ENCODE data around the gene MBD3.
"Not testable (repeated sequence)": the region's sequence is repeated elsewhere in the genome, so short reads cannot be mapped to it uniquely, and the experiment has no call there.

The MBD3 gene

DNA sequence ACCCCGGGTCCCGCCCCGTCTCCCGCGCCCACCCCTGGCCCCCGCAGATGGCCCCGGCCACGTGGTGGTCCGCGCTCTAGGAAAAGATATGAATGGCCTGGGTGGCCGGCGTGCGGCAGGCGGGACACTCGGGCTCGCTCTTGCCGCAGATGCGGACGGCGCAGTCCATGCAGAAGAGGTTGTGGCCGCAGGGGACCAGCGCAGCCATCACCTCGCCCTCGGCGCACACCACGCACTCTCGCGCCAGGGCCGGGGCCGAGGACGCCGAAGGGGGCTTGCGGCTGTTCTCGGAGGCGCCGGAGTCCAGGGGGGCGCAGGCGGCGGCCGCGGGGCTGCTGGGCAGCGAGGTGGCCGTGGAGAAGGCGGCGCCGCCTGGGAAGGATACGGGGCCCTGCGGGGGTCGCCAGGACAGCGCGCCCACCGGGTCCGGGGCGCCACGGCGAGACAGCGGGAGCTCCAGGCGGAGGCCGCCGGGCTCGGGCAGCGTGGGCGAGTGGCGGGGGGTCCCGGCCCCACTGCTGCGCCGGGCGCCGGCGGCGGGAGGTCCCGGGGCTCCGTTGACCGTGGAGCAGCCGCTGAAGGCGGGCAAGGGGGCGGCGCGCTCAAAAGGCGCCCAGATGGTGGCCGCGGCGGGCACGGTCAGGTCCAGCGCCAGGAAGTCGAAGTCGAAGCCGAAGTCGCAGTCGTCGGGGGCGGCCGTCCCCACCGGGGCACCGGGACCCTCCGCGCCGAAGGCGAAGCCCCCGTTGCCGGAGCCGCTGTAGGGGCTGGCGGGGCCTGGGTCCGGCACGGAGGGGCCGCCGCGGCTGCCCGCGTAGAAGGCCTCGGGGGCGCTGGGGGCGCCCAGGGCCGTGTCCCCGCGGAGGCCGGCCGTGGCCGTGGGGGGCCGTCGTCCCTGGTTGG lies 36.9 kb downstream of the MBD3 start:
- CTCF ChIA-PET: interaction anchor here (0.6 kb wide), 1 partner anchor 10 kb away, joined by 4 read pairs; no protein-coding TSS in a partner anchor
- TF ChIP-seq BHLHE40 (IDR thresholded peaks at IDR 0.05; ENCODE audit: borderline replicate concordance) (no peak), LEF1 (IDR thresholded peaks at IDR 0.05; ENCODE audit: borderline replicate concordance) (no peak), NFRKB (IDR thresholded peaks at IDR 0.05) (no peak), CTBP1 (IDR thresholded peaks at IDR 0.05; ENCODE audit: borderline replicate concordance) (no peak), FOXM1 (IDR thresholded peaks at IDR 0.05; ENCODE audit: borderline replicate concordance) (no peak), TARDBP (IDR thresholded peaks at IDR 0.05) (no peak), SP1 (IDR thresholded peaks at IDR 0.05) (no peak), HDGF (IDR thresholded peaks at IDR 0.05; ENCODE audit: borderline replicate concordance) (no peak), L3MBTL2 (conservative IDR thresholded peaks at IDR 0.05) (no peak), ELF4 (IDR thresholded peaks at IDR 0.05) (no peak)
- TF ChIP-seq, protein P1, sequence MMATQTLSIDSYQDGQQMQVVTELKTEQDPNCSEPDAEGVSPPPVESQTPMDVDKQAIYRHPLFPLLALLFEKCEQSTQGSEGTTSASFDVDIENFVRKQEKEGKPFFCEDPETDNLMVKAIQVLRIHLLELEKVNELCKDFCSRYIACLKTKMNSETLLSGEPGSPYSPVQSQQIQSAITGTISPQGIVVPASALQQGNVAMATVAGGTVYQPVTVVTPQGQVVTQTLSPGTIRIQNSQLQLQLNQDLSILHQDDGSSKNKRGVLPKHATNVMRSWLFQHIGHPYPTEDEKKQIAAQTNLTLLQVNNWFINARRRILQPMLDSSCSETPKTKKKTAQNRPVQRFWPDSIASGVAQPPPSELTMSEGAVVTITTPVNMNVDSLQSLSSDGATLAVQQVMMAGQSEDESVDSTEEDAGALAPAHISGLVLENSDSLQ (IDR thresholded peaks at IDR 0.05): no peak
- no peak for DNase-seq (ENCODE audit: extremely low spot score)
- POLR2A ChIA-PET: no interaction called here

DNA sequence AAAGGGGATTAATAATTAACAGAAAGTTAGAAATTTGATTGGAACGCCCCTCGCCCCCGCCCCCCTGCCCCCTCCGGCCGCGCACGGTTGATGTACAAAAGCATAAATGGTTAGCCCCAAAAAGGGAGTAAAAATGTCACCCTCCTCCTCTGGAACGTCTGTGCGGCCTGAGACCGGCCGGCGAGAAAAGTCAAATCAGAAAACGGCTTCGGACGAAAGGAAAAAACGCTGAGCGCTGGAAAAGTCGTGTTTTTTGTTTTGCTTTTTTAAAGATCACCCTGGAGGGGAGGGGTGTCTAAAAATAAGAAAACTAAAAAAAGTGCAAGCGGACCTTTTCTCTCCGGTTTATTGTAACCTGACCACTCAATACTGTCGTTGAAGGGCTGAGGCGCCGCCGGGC lies 37.7 kb downstream of the MBD3 start:
- TF ChIP-seq LEF1 (IDR thresholded peaks at IDR 0.05; ENCODE audit: borderline replicate concordance) (no peak), BHLHE40 (IDR thresholded peaks at IDR 0.05; ENCODE audit: borderline replicate concordance) (no peak), CTBP1 (IDR thresholded peaks at IDR 0.05; ENCODE audit: borderline replicate concordance) (no peak), FOXA1 (IDR thresholded peaks at IDR 0.05) (no peak), FOXM1 (IDR thresholded peaks at IDR 0.05; ENCODE audit: borderline replicate concordance) (no peak), SP1 (IDR thresholded peaks at IDR 0.05) (no peak), L3MBTL2 (conservative IDR thresholded peaks at IDR 0.05) (no peak), HDGF (IDR thresholded peaks at IDR 0.05; ENCODE audit: borderline replicate concordance) (no peak)
- TF ChIP-seq, protein P1 (IDR thresholded peaks at IDR 0.05): no peak
- POLR2A ChIA-PET: no interaction called here
- DNase-seq (ENCODE audit: extremely low spot score): no peak
- CTCF ChIA-PET: interaction anchor here (0.6 kb wide), 1 partner anchor 9 kb away, joined by 4 read pairs; no protein-coding TSS in a partner anchor

DNA sequence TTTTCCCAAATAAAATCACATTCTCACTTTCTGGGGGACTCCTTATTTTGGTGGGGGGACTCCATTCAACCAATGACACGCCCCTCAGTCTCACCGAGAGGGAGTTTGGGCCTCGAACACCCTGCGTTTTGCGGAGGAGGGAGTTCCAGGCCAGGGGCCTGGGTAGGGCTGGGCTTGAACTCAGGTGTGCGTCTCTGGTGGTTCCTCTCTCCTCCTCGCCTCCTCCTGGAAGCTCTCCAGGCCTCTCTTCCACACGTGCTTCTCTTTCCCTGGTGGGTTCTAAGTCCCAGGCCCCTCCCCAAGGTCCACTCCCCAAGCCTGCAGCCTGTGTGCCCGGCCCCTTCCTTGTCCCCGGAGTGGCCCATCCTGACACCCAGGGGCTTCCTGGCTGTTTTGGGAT lies 39.2 kb downstream of the MBD3 start:
- DNase-seq (ENCODE audit: extremely low spot score): no peak
- ChIA-PET CTCF (no interaction called here), POLR2A (interaction anchor here (1.1 kb wide), 1 partner anchor 34 kb away, joined by 3 read pairs; no protein-coding TSS in a partner anchor)
- TF ChIP-seq SP1 (IDR thresholded peaks at IDR 0.05) (no peak), NFRKB (IDR thresholded peaks at IDR 0.05) (no peak), BHLHE40 (IDR thresholded peaks at IDR 0.05; ENCODE audit: borderline replicate concordance) (no peak), TARDBP (IDR thresholded peaks at IDR 0.05) (no peak), CTBP1 (IDR thresholded peaks at IDR 0.05; ENCODE audit: borderline replicate concordance) (no peak)

DNA sequence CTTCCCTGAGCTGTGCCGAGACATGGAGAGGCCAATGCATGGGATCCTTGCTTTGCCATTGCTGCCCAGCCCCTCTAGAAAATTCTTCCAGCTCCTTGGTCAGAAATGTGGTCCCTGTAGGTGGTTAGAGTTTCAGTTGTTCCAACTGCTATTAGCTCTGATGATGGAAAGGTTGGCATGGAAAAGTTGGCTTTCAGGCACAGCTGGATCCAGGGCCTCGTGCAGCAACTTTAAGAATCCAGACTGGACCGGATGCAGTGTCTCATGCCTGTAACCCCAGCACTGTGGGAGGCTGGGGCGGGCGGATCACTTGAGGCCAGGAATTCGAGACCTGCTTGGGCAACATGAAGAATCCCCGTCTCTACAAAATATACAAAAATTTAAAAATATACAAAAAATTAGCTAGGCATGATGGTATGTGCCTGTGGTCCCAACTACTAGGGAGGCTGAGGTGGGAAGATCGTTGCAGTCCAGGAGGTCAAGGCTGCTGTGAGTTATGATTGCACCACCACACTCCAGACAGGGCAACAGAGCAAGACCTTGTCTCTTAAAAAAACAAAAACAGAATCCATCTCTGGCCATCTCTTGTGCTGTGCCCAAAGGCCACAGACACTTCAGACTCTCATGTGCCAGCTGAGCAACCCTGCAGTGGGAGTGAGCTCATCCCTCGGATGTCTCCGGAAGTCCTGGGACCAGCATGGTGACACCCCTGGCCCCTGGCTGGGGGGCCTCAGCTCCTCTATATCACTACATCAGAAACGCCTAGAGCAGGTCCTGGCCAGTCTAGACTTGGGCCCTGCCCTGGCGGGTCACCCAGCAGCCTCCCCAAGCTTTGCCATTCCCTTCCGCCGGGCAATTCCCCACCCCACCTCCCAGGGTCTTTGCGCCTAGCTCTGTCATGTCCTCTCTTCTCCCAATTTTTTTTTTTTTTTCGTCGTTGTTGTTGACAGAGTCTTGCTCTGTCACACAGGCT lies 41.3 kb downstream of the MBD3 start:
- no peak for TF ChIP-seq SUZ12 (IDR thresholded peaks at IDR 0.05)
- TF ChIP-seq FOXK2 (IDR thresholded peaks at IDR 0.05): no peak
- CTCF ChIA-PET: interaction anchor here (0.6 kb wide), 1 partner anchor 216 kb away, joined by 4 read pairs; no protein-coding TSS in a partner anchor
- DNase-seq (ENCODE audit: extremely low spot score): no peak
- POLR2A ChIA-PET: interaction anchor here (1.0 kb wide), 1 partner anchor 42 kb away, joined by 4 read pairs; no protein-coding TSS in a partner anchor

DNA sequence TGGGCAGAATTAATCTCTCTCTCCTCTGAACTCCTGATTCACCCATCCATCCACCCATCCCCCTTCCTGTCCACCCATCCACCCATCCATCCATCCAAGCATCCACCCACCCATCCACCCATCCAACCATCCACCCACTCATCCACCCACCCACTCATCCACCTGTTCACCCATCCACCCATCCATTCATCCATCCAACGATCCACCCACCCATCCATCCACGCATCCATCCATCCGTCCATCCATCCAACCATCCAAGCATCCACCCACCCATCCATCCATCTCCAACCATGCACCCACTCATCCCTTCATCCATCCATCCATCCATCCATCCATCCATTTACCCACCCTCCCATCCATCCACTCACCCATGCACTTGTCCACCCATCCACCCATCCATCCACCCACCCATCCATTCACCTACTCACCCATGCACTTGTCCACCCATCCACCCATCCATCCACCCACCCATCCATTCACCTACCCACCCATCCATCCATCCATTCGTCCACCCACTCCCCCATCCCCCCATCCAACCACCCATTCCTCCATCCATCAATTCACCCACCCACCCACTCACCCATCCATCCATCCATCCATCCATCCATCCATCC lies 43.2 kb downstream of the MBD3 start:
- ChIA-PET CTCF (no interaction called here), POLR2A (no interaction called here)
- no peak for DNase-seq (ENCODE audit: extremely low spot score)
- TF ChIP-seq TARDBP (IDR thresholded peaks at IDR 0.05): 0 out of 2 replicates have a peak, but pooled peaks have one; percentile 14
- TF ChIP-seq HDGF (IDR thresholded peaks at IDR 0.05; ENCODE audit: borderline replicate concordance): no peak

DNA sequence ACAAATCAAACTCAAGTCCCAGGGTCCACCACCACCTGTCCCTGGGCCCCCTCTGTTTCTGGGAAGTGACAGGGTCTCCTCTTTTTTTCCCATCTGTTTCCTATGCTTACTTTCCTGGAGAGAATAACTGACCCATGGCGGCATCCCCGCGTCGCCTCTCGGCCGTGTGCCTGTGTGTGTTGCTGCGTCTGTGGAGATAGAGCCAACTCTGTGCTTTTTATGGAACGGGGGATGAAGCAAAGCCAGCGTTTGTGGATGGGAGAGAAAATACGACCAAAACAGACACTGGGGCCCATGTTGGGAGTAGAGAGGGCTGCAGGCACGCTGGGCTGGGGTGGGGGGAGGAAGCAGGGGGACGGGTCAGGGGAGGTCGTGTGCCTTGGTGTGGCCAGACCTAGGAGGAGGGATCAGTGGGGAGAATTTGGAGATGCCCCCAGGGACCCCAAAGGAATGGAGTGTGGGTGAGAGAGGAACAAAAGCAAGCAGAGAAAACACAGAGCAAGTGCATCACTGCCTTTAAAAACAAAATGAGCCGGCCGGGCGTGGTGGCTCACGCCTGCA lies 52.2 kb downstream of the MBD3 start:
- CTCF ChIA-PET: no interaction called here
- POLR2A ChIA-PET: no interaction called here
- TF ChIP-seq L3MBTL2 (conservative IDR thresholded peaks at IDR 0.05) (no peak), HDGF (IDR thresholded peaks at IDR 0.05; ENCODE audit: borderline replicate concordance) (no peak), ZNF384 (IDR thresholded peaks at IDR 0.05) (no peak), NFRKB (IDR thresholded peaks at IDR 0.05) (no peak), ARNT (IDR thresholded peaks at IDR 0.05) (no peak), SP1 (IDR thresholded peaks at IDR 0.05) (no peak), FOXA1 (IDR thresholded peaks at IDR 0.05) (no peak), FOXM1 (IDR thresholded peaks at IDR 0.05; ENCODE audit: borderline replicate concordance) (no peak)
- no peak for DNase-seq (ENCODE audit: extremely low spot score)

DNA sequence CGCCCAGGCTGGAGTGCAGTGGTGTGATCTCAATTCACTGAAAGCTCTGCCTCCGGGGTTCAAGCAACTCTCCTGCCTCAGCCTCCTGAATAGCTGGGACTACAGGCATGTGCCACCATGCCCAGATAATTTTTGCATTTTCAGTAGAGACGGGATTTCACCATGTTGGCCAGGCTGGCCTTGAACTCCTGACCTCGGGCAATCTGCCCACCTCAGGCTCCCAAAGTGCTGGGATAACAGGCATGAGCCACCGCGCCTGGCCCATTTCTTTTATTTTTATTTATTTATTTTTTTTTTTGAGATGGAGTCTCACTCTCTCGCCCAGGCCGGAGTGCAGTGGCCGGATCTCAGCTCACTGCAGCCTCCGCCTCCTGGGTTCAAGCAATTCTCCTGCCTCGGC lies 52.9 kb downstream of the MBD3 start:
- CTCF ChIA-PET, POLR2A ChIA-PET: not testable (repeated sequence)

More for the DNA sequence above, 52.9 kb downstream of the MBD3 start:
- not testable (repeated sequence) for DNase-seq (ENCODE audit: extremely low spot score)
